ENCODE results near the gene MAPKAPK3. TPM values are rescaled to one million over a fixed set of nuclear protein-coding genes. Genes with fewer than 3 reads are reported as not detected.

The MAPKAPK3 gene
- total and polyA plus RNA-seq, 2 experiments from 2014 or later: 33.2 to 72.1 TPM

DNA sequence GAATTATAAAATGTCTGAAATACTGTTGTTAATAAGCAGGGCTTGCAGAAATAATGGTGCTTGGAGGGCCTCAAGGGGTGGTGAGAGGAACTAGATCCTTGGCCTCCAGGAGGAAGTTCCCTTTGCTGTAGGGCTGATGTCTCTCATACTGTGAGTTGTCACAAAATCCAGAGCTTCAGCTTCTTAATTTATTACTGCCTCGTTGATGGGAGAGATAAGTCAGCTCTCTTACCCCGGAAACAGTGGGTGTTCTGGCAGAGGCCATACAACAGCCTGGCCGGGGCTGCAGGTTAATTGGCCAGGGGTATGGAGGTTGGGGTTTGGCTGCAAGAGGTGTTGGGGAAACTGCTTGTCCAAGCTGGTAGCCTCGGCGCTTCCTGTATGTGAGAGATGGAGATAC, 15.5 kb downstream of the MAPKAPK3 start:
- TF ChIP-seq EZH2 (IDR thresholded peaks at IDR 0.05; ENCODE audit: insufficient read depth, poor library complexity, severe bottlenecking) (no peak), EZH2phosphoT487 (IDR thresholded peaks at IDR 0.05; ENCODE audit: insufficient read depth, low read depth) (no peak)
- Histone ChIP-seq H3F3A (ENCODE audit: insufficient read depth) (peaks cover 21% of the 10 kb centered on the region), H2AFZ (no peak overlapping the region), H3K4me2 (ENCODE audit: unreplicated experiment) (peak overlapping the region; percentile 44), H3K79me2 (ENCODE audit: insufficient read depth) (peaks cover 77% of the 10 kb centered on the region), H3K27me3 (replicated peaks; ENCODE audit: insufficient read depth) (no peaks in the 10 kb centered on the region), H3K27ac (no peak overlapping the region), H3K9ac (0 out of 2 replicates have a peak overlapping the region, but pooled peaks have one; percentile 17), H3K9me3 (ENCODE audit: low read depth) (no peaks in the 10 kb centered on the region), H3K36me3 (ENCODE audit: low read depth) (no peaks in the 10 kb centered on the region), H3K4me1 (ENCODE audit: insufficient read depth) (peaks cover 37% of the 10 kb centered on the region), H3K9me2 (ENCODE audit: insufficient read depth) (no peaks in the 10 kb centered on the region), H3K4me3 (no peak overlapping the region), H4K20me1 (ENCODE audit: insufficient read depth) (no peaks in the 10 kb centered on the region)
- in situ Hi-C loops (cut with MboI): no loop called here
- WGBS, 2 experiments (ENCODE audit: low coverage in 1 of 2, low lambda C conversion rate in 2 of 2, missing lambda C conversion rate in 2 of 2): 63 to 64% methylated on average over 5 of the region's 5 CpGs
- no peak for DNase-seq

- in situ Hi-C loops (cut with MboI): no loop called here
- peaks cover 13% of the 10 kb centered on the region for H3F3A ChIP-seq (ENCODE audit: insufficient read depth)
- no peak overlapping the region for H3K4me2 ChIP-seq (ENCODE audit: unreplicated experiment)
- H3K79me2 ChIP-seq (ENCODE audit: insufficient read depth): peaks cover 80% of the 10 kb centered on the region
- H3K9ac ChIP-seq: no peak overlapping the region
- no peaks in the 10 kb centered on the region for H3K36me3 ChIP-seq (ENCODE audit: low read depth)
- H2AFZ ChIP-seq: no peak overlapping the region
- no peaks in the 10 kb centered on the region for H4K20me1 ChIP-seq (ENCODE audit: insufficient read depth)
- WGBS, 2 experiments (ENCODE audit: low coverage in 1 of 2, low lambda C conversion rate in 2 of 2, missing lambda C conversion rate in 2 of 2): 50 to 61% methylated on average over 3 to 5 of the region's 5 CpGs
- H3K27me3 ChIP-seq (replicated peaks; ENCODE audit: insufficient read depth): no peaks in the 10 kb centered on the region
- H3K27ac ChIP-seq: no peak overlapping the region
- TF ChIP-seq EZH2phosphoT487 (IDR thresholded peaks at IDR 0.05; ENCODE audit: insufficient read depth, low read depth) (no peak), EZH2 (IDR thresholded peaks at IDR 0.05; ENCODE audit: insufficient read depth, poor library complexity, severe bottlenecking) (no peak)
- H3K9me2 ChIP-seq (ENCODE audit: insufficient read depth): no peaks in the 10 kb centered on the region
- H3K4me1 ChIP-seq (ENCODE audit: insufficient read depth): peaks cover 36% of the 10 kb centered on the region
- DNase-seq: no peak
- H3K4me3 ChIP-seq: no peak overlapping the region
- no peaks in the 10 kb centered on the region for H3K9me3 ChIP-seq (ENCODE audit: low read depth)
Measured at GRCh38 chr3:50633230-50633790, 16.4 kb downstream of the MAPKAPK3 start.

DNA sequence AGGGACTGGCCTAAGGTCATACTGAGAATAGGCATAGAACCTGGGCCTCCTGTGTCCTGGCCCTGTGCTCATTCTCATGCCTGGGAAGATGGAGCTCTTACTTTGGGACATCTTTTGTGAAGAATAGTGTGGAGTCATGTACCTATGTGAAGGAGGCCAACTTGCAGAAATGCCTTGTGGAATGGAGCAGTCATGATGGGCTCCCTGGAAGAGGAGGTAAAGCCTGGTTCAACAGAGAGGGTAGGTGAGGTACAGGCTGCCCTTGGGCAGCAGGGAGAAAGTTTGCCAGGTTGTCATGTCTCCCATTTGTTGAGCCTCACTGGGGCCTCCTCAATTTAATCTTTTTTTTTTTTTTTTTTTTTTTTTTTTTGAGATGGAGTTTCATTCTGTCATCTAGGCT, 18.1 kb downstream of the MAPKAPK3 start:
- Histone ChIP-seq H3K27ac (no peak overlapping the region), H3K4me2 (ENCODE audit: unreplicated experiment) (no peak overlapping the region), H3K27me3 (replicated peaks; ENCODE audit: insufficient read depth) (no peaks in the 10 kb centered on the region), H3K36me3 (ENCODE audit: low read depth) (no peaks in the 10 kb centered on the region), H3K4me3 (no peak overlapping the region), H3K4me1 (ENCODE audit: insufficient read depth) (peaks cover 47% of the 10 kb centered on the region), H2AFZ (no peak overlapping the region), H3K9ac (no peak overlapping the region), H4K20me1 (ENCODE audit: insufficient read depth) (no peaks in the 10 kb centered on the region), H3K9me3 (ENCODE audit: low read depth) (no peaks in the 10 kb centered on the region), H3K79me2 (ENCODE audit: insufficient read depth) (peaks cover 70% of the 10 kb centered on the region), H3K9me2 (ENCODE audit: insufficient read depth) (no peaks in the 10 kb centered on the region), H3F3A (ENCODE audit: insufficient read depth) (peaks cover 18% of the 10 kb centered on the region)
- no peak for DNase-seq
- no peak for TF ChIP-seq EZH2phosphoT487 (IDR thresholded peaks at IDR 0.05; ENCODE audit: insufficient read depth, low read depth)
- TF ChIP-seq EZH2 (IDR thresholded peaks at IDR 0.05; ENCODE audit: insufficient read depth, poor library complexity, severe bottlenecking): no peak
- in situ Hi-C loops (cut with MboI): no loop called here

DNA sequence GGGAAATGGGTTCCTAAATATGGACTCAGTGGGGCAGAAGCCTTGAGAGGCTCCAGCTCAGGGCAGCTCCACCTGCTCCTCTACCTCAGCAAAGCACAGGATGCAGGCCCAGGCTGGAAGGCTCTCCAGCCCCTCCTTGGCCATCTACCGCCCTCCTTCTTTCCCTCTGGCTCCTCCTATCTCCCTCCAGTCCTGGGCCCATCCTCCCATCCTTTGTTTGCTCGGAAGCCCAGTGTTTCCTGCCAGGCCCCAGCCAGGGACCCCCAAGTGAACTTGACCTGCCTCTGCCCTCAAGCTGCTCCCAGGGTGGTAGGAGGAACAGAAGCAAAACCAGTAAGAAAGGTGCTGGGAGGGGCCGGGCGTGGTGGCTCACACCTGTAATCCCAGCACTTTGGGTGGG, 20.1 kb downstream of the MAPKAPK3 start:
- no peak overlapping the region for H2AFZ ChIP-seq
- no peak overlapping the region for H3K27ac ChIP-seq
- no peaks in the 10 kb centered on the region for H4K20me1 ChIP-seq (ENCODE audit: insufficient read depth)
- WGBS, 2 experiments (ENCODE audit: low coverage in 1 of 2, low lambda C conversion rate in 2 of 2, missing lambda C conversion rate in 2 of 2): 94 to 97% methylated on average over 4 of the region's 4 CpGs
- no peak overlapping the region for H3K4me3 ChIP-seq
- no peak overlapping the region for H3K4me2 ChIP-seq (ENCODE audit: unreplicated experiment)
- in situ Hi-C loops (cut with MboI): no loop called here
- H3K9ac ChIP-seq: no peak overlapping the region
- H3K9me2 ChIP-seq (ENCODE audit: insufficient read depth): no peaks in the 10 kb centered on the region
- peaks cover 13% of the 10 kb centered on the region for H3F3A ChIP-seq (ENCODE audit: insufficient read depth)
- H3K4me1 ChIP-seq (ENCODE audit: insufficient read depth): peaks cover 34% of the 10 kb centered on the region
- TF ChIP-seq EZH2 (IDR thresholded peaks at IDR 0.05; ENCODE audit: insufficient read depth, poor library complexity, severe bottlenecking) (no peak), EZH2phosphoT487 (IDR thresholded peaks at IDR 0.05; ENCODE audit: insufficient read depth, low read depth) (no peak)
- no peaks in the 10 kb centered on the region for H3K36me3 ChIP-seq (ENCODE audit: low read depth)
- no peaks in the 10 kb centered on the region for H3K27me3 ChIP-seq (replicated peaks; ENCODE audit: insufficient read depth)
- peaks cover 54% of the 10 kb centered on the region for H3K79me2 ChIP-seq (ENCODE audit: insufficient read depth)
- DNase-seq: no peak
- H3K9me3 ChIP-seq (ENCODE audit: low read depth): no peaks in the 10 kb centered on the region

Data from GM23248 (cell line).